Chondrocyte (in vitro differentiated cells): ENCODE results near the gene LMF1. TPM values are rescaled to one million over a fixed set of nuclear protein-coding genes. Genes with fewer than 3 reads are reported as not detected.

ENCODE experiments used
- DNase-seq: peaks from one replicate; pipeline ENCODE4 v3.0.0; 2021; ENCODE audit warnings: mixed read lengths, low spot score
- H3K27ac Mint-ChIP-seq: one replicate; pipeline ENCODE4 v1.8.0; 2021; ENCODE audit warnings: mild to moderate bottlenecking, moderate library complexity, mixed read lengths; ENCODE audit not compliant: unreplicated experiment
- H3K27me3 Mint-ChIP-seq: 2 replicates; pipeline ENCODE4 v1.8.0; 2021; ENCODE audit warnings: low read depth, mixed read lengths
- H3K36me3 Mint-ChIP-seq: 2 replicates; pipeline ENCODE4 v1.8.0; 2021; ENCODE audit warnings: low read depth, mixed read lengths
- H3K4me1 Mint-ChIP-seq: 2 replicates; pipeline ENCODE4 v1.8.0; 2021; ENCODE audit warnings: low read depth, mild to moderate bottlenecking, mixed read lengths
- H3K4me3 Mint-ChIP-seq: one replicate; pipeline ENCODE4 v1.8.0; 2021; ENCODE audit warnings: mild to moderate bottlenecking, moderate library complexity, mixed read lengths; ENCODE audit not compliant: unreplicated experiment
- H3K9me3 Mint-ChIP-seq: 2 replicates; pipeline ENCODE4 v1.8.0; 2021; ENCODE audit warnings: low read depth, mixed read lengths
- CTCF ChIP-seq: fragments of 200-600 bp; sonication (generic); IDR thresholded peaks from 2 replicates; pipeline ENCODE4 v1.5.0; 2021; ENCODE audit warnings: antibody characterized with exemption, mild to moderate bottlenecking, moderate library complexity
- total RNA-seq: library from RNA; stranded (reverse); gene quantifications from 3 replicates; pipeline ENCODE4 v1.2.1, GENCODE V29; 2021

LMF1 gene
- total RNA-seq, 1 donor from 2014 or later, result 21.6 TPM

GRCh38 chr16:874366-875181 is 96.2 kb downstream of the LMF1 start:
- Mint-ChIP-seq H3K4me1 (no peaks in the 10 kb centered on the region), H3K36me3 (peaks cover 11% of the 10 kb centered on the region), H3K4me3 (no peak overlapping the region), H3K27ac (no peak overlapping the region), H3K27me3 (no peaks in the 10 kb centered on the region), H3K9me3 (no peaks in the 10 kb centered on the region)
- TF ChIP-seq CTCF, result no peak
- DNase-seq, result peak; percentile 82

- Mint-ChIP-seq H3K9me3 (no peaks in the 10 kb centered on the region), H3K27ac (no peak overlapping the region), H3K36me3 (peaks cover 11% of the 10 kb centered on the region), H3K4me1 (no peaks in the 10 kb centered on the region), H3K27me3 (no peaks in the 10 kb centered on the region), H3K4me3 (no peak overlapping the region)
- DNase-seq, result peak; percentile 80
- TF ChIP-seq CTCF, result no peak
These were observed 96.9 kb downstream of the LMF1 start for GRCh38 chr16:873889-874288.

GRCh38 chr16:873243-873661 is 97.5 kb downstream of the LMF1 start:
- no peak for TF ChIP-seq CTCF
- Mint-ChIP-seq H3K27me3 (no peaks in the 10 kb centered on the region), H3K36me3 (peaks cover 11% of the 10 kb centered on the region), H3K27ac (no peak overlapping the region), H3K4me1 (no peaks in the 10 kb centered on the region), H3K9me3 (no peaks in the 10 kb centered on the region), H3K4me3 (no peak overlapping the region)
- peak; percentile 73 for DNase-seq

- peak; percentile 73 for DNase-seq
- Mint-ChIP-seq H3K27me3 (no peaks in the 10 kb centered on the region), H3K4me1 (no peaks in the 10 kb centered on the region), H3K27ac (no peak overlapping the region), H3K4me3 (no peak overlapping the region), H3K9me3 (no peaks in the 10 kb centered on the region), H3K36me3 (peaks cover 11% of the 10 kb centered on the region)
- no peak for TF ChIP-seq CTCF
These were observed 98.1 kb downstream of the LMF1 start for GRCh38 chr16:872436-873242.

- Mint-ChIP-seq H3K27me3 (no peaks in the 10 kb centered on the region), H3K36me3 (peaks cover 12% of the 10 kb centered on the region), H3K9me3 (no peaks in the 10 kb centered on the region), H3K4me3 (no peak overlapping the region), H3K4me1 (no peaks in the 10 kb centered on the region), H3K27ac (no peak overlapping the region)
- DNase-seq, result peak; percentile 92
- no peak for TF ChIP-seq CTCF
These were observed 99.0 kb downstream of the LMF1 start for GRCh38 chr16:871562-872345.
